ENCODE measurements around the gene MIDN. TPM values are rescaled to one million over a fixed set of nuclear protein-coding genes. Genes with fewer than 3 reads are reported as not detected.

Gene MIDN
- total RNA-seq, 2 donors from 2014 or later = 80.1 to 124 TPM

- TF ChIP-seq, protein P1, sequence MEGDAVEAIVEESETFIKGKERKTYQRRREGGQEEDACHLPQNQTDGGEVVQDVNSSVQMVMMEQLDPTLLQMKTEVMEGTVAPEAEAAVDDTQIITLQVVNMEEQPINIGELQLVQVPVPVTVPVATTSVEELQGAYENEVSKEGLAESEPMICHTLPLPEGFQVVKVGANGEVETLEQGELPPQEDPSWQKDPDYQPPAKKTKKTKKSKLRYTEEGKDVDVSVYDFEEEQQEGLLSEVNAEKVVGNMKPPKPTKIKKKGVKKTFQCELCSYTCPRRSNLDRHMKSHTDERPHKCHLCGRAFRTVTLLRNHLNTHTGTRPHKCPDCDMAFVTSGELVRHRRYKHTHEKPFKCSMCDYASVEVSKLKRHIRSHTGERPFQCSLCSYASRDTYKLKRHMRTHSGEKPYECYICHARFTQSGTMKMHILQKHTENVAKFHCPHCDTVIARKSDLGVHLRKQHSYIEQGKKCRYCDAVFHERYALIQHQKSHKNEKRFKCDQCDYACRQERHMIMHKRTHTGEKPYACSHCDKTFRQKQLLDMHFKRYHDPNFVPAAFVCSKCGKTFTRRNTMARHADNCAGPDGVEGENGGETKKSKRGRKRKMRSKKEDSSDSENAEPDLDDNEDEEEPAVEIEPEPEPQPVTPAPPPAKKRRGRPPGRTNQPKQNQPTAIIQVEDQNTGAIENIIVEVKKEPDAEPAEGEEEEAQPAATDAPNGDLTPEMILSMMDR (IDR thresholded peaks at IDR 0.05) = no peak
- peak; percentile 87 for DNase-seq (ENCODE audit: low spot score)
- ATAC-seq (ENCODE audit: insufficient number of reproducible peaks, low FRiP score, low read depth) = peak; percentile 38
- no peaks in the 10 kb centered on the region for H3K9me3 ChIP-seq
- peaks cover 56 to 89% of the 10 kb centered on the region in 2 donors for H3K4me1 ChIP-seq (ENCODE audit: control insufficient read depth in 1 of 2, low read depth in 2 of 2)
- peak overlapping the region; percentile 84 for H3K4me3 ChIP-seq
- peak overlapping the region; percentile 97 to 99 for H3K27ac ChIP-seq
- peaks cover 35% of the 10 kb centered on the region for H3K36me3 ChIP-seq
- no peaks in the 10 kb centered on the region for H3K27me3 ChIP-seq (replicated peaks; ENCODE audit: insufficient read depth)
These were observed 21.3 kb downstream of the MIDN start for GRCh38 chr19:1269478-1270212.

- peaks cover 38% of the 10 kb centered on the region for H3K36me3 ChIP-seq
- H3K4me3 ChIP-seq = peak overlapping the region; percentile 84
- DNase-seq (ENCODE audit: low spot score) (no peak), ATAC-seq (ENCODE audit: insufficient number of reproducible peaks, low FRiP score, low read depth) (no peak)
- no peaks in the 10 kb centered on the region for H3K27me3 ChIP-seq (replicated peaks; ENCODE audit: insufficient read depth)
- no peaks in the 10 kb centered on the region for H3K9me3 ChIP-seq
- H3K27ac ChIP-seq = peak overlapping the region; percentile 97 to 99
- TF ChIP-seq, protein P1 (IDR thresholded peaks at IDR 0.05) = no peak
- peaks cover 58 to 87% of the 10 kb centered on the region in 2 donors for H3K4me1 ChIP-seq (ENCODE audit: control insufficient read depth in 1 of 2, low read depth in 2 of 2)
These were observed 21.9 kb downstream of the MIDN start for GRCh38 chr19:1270213-1270853.

- no peak for ATAC-seq (ENCODE audit: insufficient number of reproducible peaks, low FRiP score, low read depth)
- Histone ChIP-seq H3K36me3 (peaks cover 38% of the 10 kb centered on the region), H3K4me1 (ENCODE audit: control insufficient read depth in 1 of 2, low read depth in 2 of 2) (peaks cover 54 to 83% of the 10 kb centered on the region in 2 donors), H3K27me3 (replicated peaks; ENCODE audit: insufficient read depth) (no peaks in the 10 kb centered on the region), H3K27ac (peak overlapping the region; percentile 97 to 99), H3K4me3 (peak overlapping the region; percentile 84), H3K9me3 (no peaks in the 10 kb centered on the region)
- DNase-seq (ENCODE audit: low spot score) = no peak
- TF ChIP-seq, protein P1 (IDR thresholded peaks at IDR 0.05) = no peak
These were observed 22.6 kb downstream of the MIDN start for GRCh38 chr19:1270854-1271527.

DNA sequence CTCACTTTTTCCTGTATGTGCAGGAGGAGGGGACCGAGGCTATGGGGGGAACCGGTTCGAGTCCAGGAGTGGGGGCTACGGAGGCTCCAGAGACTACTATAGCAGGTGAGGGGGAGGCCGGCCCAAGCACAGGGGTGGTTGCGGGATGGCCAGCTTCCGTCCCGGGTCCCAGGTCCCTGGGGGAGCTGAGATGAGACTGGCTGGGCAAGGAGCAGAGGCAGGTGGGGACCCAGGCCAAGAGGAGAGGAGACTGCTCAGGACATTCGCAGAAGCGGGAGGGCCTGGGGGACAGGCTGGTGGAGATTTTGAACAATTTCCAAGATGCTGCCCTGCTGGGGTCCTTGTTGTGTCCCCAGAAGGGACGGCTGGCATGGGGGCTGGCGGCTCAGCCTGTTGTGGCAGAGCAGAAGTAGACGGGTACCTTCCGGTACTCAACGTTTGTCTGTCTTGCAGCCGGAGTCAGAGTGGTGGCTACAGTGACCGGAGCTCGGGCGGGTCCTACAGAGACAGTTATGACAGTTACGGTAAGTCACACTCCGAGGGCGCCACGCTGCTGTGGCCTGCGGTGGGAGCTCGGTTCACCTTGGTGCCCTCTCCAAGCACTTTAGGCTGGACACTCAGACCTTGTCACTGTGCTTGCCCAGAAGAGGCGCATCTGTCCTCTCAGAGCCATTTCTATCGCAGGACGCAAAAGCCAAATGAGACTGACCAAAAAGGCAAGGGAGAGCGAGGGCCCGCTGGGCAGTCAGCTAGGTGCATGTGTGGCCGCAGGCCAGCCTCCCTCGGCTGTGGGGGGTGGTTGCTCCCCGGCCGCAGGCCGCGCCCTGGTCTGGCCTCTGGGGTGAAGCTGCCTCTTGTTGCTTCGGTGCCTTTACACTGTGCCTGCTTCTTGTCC is 23.4 kb downstream of the MIDN start:
- Histone ChIP-seq H3K4me3 (peak overlapping the region; percentile 84), H3K36me3 (peaks cover 38% of the 10 kb centered on the region), H3K27ac (peak overlapping the region; percentile 97 to 99), H3K4me1 (ENCODE audit: control insufficient read depth in 1 of 2, low read depth in 2 of 2) (peaks cover 58 to 83% of the 10 kb centered on the region in 2 donors), H3K9me3 (no peaks in the 10 kb centered on the region), H3K27me3 (replicated peaks; ENCODE audit: insufficient read depth) (no peaks in the 10 kb centered on the region)
- no peak for ATAC-seq (ENCODE audit: insufficient number of reproducible peaks, low FRiP score, low read depth)
- TF ChIP-seq, protein P1 (IDR thresholded peaks at IDR 0.05) = no peak
- no peak for DNase-seq (ENCODE audit: low spot score)

Data from thoracic aorta (tissue), 2 donors.